Epidermal melanocyte (primary cell): ENCODE measurements around the gene URM1.
A peak's percentile ranks its signal among the peaks of the same experiment; 100 is the strongest.

ENCODE experiments used
- DNase-seq: peaks from one replicate; pipeline ENCODE4 v3.0.0; 2011; ENCODE audit warnings: low spot score; ENCODE audit not compliant: insufficient read length

Gene URM1

DNA sequence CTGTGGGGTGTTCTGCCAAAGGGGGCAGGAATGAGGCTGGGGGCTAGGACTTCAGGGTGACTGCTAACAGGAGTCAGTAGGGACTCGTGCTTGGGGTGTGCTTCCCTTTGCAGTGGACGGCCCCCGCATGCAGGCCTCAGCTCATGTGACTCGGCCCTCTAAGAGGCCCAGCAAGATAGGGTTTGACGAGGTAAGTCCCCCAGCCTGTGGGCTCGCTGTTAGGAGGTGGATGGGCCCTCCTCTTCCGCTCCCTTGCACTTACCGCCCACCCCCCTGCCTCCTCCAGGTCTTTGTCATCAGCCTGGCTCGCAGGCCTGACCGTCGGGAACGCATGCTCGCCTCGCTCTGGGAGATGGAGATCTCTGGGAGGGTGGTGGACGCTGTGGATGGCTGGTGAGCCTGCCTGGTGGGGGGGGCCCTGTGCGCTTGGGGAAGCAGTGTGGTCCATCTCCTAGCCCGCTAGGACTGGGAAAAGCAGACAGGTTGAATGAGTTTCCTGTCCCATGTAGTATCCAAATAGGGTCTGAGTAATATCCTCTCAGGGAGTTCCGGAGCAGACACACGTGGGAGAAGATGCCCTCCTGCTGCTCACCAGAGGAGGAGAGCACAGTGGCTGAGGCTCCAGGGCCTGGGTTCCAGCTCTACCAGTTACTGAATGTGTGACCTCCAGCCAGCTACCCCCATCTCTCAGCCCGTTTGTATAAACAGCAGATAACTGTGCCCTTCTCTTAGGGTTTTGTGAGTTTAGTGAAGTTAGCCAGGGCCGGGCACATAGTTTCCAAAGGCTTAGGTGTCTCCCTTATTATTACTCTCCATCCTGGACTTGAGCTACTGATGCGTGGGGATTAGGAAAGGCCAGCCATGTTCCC, 57.7 kb downstream of the URM1 start:
- DNase-seq, result no peak

DNA sequence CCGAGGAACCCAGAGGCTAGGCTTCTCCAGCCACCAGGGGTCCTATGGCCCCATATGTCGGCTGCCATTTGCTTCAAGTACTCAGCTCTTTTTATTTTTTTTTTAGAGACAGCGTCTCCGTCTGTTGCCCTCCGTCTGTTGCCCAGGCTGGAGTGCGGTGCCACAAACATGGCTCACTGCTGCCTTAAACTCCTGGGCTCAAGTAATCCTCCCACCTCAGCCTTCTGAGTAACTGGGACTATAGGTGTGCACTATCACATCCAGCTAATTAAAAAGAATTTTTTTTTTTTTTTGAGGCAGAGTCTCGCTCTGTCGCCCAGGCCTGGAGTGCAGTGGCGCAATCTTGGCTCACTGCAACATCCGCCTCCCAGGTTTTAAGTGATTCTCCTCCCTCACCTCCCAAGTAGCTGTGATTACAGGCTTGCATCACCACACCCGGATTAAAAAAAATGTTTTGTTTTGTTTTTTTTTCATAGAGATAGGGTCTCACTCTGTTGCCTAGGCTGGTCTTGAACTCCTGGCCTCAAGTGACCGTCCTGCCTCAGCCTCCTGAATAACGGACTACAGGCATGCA, 58.4 kb downstream of the URM1 start:
- no peak for DNase-seq

DNA sequence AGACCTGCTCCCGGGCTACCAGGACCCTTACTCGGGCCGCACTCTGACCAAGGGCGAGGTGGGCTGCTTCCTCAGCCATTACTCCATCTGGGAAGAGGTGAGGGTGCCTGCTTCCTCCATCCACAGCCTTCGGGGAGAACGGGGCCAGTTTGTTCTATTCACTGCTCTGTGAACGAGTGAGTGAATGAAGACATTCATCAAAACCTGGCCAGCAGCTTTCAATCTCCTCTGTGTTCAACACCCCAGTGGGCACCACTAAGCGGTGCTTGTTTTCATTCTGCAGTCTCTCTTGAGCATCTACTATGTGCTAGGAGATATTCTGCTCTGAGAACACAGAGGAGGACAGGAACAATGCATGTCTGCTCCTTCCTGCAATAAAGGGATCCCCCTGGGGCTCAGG, 60.0 kb downstream of the URM1 start:
- no peak for DNase-seq

DNA sequence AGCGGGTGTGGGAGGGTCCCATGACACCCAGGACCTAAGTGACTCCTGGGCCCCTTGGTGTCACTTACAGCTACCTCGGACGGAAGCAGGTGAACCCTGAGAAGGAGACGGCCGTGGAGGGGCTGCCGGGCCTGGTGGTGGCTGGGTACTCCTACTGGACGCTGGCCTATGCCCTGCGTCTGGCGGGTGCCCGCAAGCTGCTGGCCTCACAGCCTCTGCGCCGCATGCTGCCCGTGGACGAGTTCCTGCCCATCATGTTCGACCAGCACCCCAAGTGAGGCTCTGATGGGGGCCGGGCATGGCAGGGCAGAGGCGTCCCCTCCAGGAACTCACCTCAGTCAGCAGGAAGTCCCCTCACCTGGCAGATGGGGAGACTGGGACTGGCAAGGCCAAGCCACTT, 63.2 kb downstream of the URM1 start:
- DNase-seq, result no peak

DNA sequence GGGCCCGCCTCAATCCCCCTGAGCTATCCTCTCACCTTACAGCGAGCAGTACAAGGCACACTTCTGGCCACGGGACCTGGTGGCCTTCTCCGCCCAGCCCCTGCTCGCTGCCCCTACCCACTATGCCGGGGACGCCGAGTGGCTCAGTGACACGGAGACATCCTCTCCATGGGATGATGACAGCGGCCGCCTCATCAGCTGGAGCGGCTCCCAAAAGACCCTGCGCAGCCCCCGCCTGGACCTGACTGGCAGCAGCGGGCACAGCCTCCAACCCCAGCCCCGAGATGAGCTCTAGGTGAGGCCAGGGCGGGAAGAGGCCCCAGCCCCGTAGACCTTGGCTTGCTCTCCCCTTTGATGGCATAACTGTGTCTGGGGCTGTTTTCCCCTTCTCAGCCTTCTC, 64.4 kb downstream of the URM1 start:
- DNase-seq, result no peak

DNA sequence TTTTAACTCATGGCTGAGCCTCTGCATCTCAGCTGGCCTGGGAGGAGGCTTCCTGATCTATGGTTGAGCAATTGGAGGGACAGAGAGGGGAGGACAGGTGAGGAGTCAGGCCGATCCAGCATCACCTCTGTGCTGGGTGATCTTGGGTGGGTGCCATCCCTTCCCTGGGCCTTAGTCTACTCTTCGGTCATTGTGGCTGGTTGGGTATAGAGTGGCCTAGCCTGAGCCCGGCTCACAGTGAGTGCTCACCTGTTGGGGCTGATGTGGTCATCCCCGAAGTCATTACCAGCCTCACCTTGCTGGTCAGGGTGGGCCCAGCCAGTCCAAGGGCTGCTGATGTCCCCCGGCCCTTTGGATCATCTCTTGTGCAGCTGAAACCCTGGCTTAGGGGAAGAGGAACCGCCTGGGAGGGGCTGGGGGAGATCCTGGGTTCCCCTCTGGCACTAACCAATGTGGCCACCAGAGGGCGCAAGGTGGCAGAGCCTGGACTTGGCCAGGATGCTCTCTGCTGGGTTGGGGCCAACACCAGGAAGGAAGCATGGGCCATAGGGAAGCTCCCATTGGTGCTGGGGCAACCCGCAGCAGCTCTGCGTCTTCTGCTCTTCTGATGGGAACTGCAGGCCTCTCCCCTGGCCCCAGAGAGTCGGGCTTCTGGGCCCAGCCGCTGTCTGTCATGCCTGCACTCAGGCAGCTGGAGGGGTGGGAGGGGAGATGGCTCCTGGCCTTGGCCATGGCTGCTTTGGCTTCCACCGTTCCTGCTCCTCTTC, 67.4 kb downstream of the URM1 start:
- DNase-seq, result peak; percentile 90

DNA sequence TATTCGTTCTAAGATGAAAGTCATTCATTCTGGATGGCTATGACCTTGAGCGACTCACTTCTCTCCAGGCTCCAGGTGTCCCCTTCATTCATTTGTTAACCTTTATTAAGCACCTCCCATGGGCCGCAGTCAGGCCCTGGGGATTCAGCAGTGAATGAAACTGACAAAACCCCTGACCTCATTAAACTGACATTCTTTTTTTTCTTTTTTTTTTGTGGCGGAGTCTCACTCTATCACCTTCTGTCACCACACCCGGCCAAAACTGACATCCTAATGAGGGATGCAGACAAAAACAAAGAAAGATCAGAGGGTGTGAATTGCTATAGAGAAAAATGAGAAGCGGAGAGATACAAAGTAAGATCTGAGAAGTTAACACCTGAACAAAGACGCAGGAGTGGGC, 68.1 kb downstream of the URM1 start:
- no peak for DNase-seq
